GM21717 (cell line): ENCODE measurements around the gene SHISAL2A.

Experiments
- ATAC-seq: cut with Tn5 transposase; IDR thresholded peaks from one replicate; pipeline ENCODE4 v1.9.1; 2021; ENCODE audit warnings: mild to moderate bottlenecking, moderate library complexity; ENCODE audit not compliant: unreplicated experiment

The SHISAL2A gene

DNA sequence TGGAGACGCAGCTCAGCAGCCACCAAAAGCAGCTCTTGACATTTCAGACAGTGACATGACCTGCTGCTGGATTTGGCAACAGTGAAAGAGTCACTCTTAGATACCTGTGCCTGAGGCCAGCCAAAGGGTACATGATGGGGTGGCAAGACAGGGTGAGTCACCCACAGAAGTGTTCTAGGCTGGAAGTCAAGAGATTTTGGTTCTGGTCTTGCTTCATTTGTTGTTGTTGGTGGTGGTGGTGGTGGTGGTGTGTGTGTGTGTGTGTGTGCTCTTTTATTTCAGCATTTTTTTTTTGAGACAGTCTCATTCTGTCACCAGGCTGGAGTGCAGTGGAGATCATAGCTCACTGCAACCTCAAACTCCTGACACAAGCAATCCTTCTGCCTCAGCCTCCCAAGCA is 25.8 kb downstream of the SHISAL2A start:
- ATAC-seq = no peak

DNA sequence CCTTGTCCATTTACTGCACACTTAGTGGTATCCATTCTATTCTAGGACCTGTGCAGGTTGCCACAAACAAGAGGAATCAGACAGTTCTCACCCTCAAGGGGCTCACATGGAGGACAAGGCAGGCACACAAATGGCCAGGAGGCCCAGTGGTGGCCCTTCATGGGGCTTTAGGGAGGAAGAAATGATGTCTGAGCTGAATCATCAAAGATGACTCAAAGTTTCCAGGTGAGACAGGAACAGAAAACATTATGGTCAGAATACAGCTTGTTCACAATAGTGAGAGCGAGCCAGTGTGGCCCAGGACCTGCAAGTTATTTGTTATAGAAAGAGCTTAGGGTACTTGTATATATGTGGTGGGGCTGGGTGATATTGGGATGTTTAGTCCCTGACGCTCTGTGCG is 26.4 kb downstream of the SHISAL2A start:
- ATAC-seq = no peak

DNA sequence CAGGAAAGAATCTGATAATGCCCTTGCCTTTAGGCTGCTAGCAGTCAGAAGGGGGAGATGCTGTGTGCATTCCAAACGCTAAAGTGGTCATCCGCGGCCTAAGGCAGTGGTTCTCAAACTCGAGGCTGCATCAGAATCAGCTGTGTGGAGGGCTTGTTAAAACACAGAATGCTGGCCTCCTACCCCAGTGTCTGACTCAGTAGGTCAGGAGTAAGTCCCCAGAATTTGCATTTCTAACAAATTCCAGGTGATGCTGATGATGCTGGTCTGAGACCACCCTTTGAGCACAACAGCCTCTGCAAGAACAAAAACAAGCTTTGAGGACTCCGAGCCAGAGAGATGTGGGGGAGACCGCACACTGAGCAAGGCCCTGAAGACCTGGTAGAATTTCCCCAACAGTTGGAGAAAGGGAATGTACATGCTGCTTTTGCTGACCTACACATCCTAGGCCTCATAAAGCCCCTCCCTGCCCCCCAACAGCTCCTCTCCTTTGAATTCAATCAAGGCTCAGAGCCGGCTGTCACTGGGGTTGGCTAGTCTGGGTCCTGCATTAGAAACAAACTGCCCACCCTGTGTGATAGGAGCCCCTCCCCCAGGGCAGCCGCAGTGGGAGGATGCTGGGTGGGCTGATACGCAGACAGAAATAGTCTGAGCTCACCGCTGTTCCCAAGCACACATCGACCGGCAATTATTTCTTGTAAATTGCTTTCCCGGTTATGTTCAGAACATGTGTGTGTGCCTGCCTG is 27.1 kb downstream of the SHISAL2A start:
- ATAC-seq = no peak

DNA sequence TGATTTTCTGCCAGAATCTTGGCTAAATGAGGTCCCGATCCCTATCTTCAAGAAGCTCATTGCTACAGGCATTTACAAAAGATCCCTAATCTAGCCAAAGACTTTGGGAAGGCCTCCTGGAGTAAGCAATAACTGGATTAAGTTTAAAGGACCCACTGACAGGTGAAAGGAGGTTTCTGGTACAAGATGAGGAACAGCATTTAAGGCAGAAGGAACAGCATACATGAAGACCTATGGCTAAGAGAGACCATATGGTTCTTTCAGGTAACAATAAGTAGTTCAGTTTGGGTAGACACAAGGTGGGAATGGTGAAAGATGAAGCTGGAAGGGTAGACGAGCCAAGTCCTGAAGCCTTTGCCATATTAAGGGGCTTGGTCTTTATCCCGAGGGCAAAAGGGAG is 27.8 kb downstream of the SHISAL2A start:
- ATAC-seq = no peak

DNA sequence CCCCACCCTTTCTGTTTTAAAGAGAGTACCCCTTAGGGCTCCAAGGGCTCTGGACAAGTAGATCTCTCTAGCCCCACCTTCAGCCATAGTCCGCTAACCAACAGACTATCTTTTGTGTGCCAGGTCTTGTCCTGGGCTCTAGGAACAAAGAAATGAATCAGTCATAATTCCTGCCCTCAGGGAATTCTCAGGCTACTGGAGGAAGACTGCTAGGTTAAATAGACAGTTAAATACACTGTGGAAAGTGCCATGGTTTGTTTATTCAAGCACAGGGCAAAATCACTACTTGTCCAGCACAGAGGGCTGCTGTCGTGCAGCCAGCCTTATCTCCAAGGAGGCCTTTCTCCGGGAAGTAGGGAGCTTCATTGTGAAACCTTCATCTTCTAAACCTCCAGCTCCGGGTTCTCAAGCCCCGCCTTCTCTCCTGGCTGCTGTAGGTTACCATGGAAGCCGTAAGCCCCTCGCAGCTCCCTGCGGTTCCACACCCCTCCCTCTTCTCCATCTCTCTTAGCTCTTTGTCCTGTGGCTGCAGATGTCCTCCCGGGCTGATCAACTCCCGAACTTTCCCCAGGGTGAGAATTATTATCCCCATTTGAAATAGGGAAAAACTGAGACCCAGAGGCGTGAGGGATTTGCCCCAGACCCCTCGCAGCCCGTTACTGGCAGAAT is 29.8 kb downstream of the SHISAL2A start:
- no peak for ATAC-seq

DNA sequence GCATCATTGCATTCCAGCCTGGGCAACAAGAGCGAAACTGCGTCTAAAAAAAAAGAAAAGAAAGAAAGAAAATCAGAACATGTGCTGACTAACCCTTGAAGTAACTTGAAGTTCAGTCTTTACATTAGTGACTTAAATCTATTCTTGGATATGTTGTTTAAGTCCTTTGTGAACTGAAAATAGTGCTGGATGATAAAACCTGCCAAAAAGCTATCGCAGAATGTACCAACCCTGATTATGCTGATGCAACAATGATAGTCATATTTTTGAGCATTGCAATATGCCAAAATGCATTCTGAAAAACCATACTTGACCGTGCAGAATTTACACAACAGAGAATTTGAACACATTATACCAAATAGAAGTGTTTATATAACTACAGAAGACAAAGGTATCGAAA is 30.7 kb downstream of the SHISAL2A start:
- ATAC-seq = no peak

DNA sequence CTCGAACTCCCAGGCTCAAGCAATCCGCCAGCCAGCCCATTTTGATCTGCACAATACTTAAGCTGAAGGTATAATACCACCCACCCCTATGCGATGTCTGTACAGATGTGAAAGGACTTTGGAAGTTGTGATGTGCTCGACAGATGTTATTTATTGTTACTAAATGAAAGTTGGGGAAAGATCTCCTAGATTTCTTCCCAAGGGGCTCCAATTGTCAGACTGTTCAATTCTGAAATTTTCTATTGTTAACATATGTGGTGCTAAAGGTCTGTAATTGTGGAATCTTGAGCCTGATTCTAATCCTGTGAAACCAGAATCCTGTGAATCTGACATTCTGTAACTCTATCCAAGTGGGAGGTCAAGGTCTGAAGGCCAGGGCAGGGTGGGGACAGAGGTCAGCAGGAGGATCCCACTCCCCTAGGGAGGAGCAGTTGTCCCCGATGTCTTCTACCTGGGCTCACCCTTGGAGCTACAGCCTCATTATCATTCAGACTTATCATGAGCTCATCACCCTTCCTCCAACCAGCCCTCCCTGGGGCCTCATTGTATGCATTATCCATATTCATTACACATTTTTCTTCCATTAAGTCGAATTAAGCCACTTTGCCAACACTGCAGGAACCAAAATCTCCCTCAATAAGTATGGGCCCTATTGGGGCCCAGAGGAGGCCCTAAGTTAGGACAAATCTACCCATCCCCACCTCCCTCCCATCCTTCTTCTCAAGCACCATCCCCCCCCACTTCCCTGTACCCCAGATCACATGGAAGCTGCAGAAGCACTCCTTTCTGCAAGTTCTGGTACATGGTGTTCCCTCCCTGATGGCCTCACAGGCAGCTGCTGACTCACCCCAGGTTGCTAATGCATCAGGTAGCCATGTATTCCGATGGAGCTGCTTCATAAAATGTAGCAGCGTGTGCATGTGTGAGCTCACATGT is 32.3 kb downstream of the SHISAL2A start:
- no peak for ATAC-seq

DNA sequence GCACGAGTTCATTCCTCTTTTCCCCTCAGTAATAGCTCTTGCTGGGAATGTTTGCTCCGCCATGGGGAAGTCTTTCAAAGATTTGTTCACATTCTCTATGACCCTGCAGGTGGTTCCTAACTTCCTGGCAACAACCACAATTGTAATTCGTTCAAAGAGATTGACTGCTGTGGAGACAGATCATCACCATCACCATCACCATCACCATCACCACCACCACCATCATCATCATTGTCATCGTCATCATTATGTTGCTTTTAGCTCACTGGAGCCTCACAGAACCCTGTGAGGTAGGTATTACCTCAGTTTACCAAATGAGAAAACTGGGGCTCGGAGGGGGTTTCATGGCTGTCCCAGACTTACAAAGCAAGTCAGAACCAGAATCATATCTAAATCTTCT is 34.3 kb downstream of the SHISAL2A start:
- no peak for ATAC-seq

DNA sequence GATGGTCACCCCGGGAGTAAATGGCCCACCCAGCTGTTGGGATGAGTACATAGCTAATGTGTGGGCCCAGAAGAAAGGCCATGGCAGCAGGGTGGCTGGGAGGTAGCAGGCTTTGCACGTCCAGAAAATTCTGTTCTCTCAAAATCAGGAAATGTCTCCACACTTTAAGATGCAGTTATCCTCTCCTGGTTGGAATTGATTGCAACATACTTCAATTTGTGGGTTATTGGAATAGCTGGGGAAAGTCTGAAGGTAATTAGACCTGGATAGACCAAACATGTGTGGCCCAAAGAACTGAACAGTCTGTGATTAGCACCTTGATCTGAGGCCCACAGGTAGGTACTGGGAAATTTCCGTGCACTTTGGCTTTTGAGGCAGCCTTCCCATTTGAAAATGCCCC is 35.0 kb downstream of the SHISAL2A start:
- ATAC-seq = no peak

DNA sequence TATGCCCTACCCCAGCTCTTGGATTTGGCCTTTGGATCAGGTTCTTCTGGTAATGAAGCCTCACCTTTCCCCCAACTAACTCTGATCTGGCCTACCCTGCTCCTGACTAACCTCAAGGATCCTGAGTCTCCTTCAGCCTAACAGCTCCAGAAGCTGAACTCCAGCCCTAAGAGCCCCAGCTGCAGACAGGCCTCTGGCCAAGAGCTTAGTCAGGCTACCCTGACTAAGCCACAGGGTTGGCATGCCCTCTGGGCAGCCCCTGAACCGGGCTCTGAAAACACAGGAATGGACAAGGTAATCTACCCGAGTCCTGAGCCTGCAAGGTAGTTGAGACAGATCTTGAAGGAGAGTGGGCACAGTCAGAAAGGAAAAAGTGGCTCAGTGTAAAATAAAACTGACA is 35.7 kb downstream of the SHISAL2A start:
- ATAC-seq = no peak

DNA sequence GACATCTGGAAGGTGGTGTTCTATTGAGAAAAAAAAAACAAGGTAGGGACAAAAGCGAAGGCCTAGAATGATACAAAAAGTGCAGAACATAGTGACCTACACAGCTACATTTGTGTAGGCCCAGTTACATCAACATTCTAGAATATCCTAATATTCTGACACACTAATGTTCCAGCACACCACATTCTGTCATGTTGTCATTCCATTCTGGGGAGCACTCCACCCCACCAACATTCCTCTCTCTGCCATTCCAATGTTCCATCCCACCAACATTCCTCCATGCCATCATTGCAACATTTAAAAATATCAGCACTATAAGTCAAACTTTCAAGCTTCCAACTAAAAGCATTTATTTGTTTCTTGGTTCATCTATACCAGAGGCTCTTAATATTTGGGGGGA is 36.7 kb downstream of the SHISAL2A start:
- no peak for ATAC-seq

DNA sequence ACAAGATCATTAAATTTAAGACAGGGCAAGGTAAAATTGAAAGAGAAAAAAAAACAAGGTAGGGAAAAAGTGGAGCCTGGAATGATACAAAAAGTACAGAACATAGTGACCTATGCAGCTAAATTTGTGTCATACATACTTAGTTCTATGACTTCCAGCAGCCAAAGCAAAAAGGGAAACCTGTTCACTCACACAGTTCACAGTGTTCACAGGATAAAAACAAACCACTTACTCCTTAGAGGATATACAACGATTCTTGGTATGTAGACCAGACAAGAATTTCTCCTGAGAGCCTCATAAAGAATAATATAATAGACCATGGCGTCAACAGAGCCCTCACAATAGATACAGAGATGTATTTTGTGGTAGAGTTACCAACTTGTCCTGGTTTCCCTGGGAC is 37.6 kb downstream of the SHISAL2A start:
- ATAC-seq = no peak

DNA sequence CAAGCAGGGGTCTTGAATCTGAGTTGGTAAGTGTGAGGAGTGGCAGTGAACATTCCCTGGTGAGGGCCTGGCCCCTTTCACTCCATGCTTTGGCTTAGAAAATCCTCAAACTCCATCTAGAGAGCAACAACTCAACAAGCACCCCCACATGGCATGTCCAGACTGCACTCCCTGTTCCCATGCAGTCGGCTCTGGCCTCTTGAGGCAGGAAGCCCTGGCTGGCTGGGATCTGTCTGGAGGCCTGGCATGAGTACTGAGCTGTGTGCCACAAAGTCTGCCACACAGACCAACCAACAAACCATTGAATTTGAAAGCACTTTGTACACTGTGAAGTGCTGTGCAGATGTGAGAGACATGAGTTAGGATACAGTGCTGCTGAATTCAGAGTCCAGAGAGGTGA is 40.0 kb downstream of the SHISAL2A start:
- no peak for ATAC-seq

DNA sequence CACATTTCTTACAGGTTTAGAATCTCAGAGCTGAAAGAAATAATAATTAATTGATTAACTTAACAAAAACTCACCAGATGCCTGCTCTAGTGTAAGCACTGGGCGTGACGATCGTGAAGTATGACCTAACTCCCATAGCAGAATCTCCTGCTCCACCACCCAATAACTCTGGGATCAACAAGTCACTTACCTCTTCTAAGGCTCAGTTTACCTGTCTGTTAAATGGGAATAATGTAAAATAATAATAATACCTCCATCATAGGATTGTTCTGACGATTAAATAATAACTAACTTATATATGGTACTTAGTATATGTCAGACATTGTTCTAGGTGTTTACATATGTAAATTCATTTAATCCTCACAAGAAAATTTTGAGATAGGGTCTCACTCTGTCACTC is 40.5 kb downstream of the SHISAL2A start:
- ATAC-seq = no peak

DNA sequence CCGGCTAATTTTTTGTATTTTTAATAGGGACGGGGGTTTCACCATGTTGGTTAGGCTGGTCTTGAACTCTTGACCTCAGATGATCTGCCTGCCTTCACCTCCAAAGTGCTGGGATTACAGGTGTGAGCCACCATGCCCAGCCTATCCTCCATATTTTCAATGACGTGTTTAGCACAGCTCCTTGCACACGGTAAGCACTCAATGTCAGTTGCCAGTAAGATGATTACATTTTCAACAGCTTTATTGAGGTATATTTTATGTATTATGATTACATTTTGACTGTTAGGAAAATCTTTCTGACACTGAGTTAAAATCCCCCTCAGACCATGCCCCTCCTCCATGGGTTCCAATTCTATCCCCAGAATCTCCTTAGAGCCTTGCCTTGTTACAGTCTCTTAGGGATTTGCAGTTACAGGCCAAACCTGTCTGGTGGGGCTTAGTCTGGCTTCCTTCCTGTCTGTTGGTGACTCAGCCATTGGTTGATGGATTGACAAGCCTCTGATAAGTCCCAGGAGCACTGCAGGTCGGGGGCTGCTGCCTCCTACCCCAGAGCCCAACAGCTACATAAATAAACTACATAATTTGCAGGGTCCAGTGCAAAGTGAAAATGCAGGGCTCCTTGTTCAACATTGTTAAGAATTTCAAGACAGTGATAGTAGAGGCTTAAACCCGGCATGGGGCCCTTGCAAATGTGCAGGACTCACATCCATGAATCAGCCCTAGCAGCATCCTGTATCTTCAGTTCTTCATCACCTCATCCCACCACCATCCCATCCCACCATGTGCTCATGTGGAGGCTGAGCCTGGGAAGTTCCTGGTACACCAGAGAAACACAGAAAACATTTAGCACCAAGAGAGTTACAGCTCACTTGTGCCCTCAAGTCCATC is 41.8 kb downstream of the SHISAL2A start:
- ATAC-seq = no peak

DNA sequence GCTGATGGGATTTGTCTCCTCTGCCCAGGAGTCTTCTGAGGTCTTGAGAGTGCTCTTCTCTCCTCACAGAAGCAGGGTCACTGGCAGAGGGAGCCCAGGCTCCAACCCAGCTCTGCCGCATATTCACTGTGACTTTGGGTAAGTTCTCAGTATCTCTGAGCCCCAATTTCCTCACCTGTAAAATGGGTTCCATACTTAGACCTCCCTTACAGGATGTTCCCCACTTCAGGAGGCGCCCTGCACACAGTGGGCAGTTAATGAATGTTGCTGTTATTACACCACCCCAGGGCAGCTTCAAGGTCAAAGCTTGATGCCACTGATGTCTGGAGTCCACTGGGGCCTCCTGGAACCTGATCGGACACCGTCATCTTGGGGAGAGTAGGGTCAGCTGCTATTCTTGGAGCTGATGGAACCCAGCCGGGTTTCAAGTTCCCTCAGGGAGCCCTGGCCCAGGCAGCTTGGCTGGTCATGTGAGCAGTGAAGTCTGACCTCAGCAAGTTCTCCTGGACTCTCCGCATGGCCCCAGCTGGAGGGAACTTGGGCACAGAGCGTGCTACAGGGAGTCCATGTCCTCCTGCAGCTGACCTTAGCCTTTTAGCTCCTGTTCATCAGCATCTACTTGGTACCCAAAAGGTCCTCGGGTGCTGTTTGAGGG is 43.4 kb downstream of the SHISAL2A start:
- no peak for ATAC-seq

DNA sequence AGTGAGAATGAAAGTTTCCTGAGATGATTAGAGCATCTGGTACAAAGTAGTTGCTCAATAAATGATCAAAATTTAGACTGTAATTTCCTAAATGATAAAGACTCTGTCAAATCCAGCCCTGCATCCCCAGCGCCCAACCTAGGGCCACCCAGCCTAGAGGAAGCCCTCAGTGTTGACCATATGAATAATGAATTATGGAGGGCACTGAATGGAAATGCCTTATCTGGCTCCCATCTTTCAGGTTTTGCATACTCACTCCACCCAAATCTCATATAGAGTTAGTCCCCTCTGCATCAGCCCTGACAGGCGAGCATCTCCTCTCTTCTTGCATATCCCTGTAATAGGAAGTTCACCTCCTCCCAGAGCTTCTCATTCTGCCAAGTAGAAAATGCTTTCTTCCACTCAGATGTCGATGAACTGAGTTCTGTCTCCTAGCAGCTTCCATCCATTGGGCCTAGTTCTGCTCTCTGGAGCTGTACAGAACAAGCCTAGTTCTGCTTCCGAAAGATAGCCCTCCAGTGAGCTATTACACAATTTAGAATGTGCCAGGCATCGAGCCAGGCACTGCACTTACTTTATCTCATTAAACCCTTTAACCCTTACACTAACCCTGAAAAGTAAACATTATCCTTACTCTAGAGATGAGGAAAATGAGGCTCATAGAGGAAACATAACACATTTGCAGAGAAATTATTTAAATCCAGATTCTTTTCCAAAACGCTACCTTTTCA is 44.3 kb downstream of the SHISAL2A start:
- no peak for ATAC-seq

DNA sequence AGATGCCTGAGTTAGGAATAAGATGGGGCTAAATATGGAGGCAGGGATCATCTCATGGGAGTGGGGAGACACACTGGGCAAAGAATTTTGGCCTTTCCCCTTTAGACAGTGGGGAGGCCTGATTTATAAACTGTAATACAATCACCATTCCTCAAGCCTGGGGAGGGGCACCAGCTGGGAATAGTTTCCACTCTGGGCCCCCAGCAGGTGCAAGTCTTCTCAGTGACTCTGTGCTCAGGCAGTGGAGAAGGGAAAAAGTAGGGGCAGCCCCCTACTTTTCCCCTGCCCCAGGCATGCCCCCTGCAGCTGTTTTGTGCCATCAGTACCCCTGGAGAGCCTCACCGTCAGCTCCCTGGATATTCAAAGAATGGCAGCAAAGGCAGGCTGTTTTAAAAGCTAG is 46.1 kb downstream of the SHISAL2A start:
- ATAC-seq = no peak

DNA sequence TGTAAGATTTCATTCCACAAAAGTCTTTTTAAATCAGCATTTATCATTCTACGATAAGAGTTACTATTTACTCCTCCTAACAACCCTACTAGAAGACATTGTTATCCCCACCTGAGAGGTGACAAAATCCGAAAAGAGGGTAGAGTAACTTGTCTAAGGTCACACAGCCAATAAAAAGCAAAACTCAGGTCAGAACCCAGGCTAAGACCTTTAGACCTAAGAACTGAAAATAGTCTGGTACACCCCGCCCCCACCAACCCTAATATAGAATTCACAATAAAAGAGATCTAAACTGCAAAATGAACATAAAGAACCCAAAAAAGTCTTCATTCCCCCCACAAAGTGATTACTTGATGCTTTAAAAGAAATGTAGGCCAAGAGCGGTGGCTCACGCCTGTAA is 46.5 kb downstream of the SHISAL2A start:
- ATAC-seq = no peak

DNA sequence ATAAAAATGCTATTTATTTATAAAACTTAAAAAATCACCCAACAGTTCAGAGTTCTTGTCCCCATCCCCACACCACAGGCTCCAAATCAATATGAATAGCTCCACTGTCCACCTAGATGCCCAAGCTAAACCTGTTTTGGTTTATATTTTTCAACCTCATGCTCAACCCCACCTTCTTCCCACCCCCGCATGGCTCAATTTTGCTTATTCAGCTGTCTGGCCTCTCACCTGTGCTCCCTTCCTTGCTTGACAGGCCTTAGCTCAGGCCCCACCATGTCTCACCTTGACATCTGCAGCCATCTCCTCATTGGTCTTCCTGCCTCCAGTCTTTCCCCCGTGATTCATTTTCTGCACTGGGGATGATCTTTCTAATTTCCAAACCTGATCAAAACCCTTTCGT is 47.4 kb downstream of the SHISAL2A start:
- no peak for ATAC-seq
